HG03045 (cell line): ENCODE measurements around the gene ATP6V0E1.
A peak's percentile ranks its signal among the peaks of the same experiment; 100 is the strongest.
"Not testable (repeated sequence)": the region's sequence is repeated elsewhere in the genome, so short reads cannot be mapped to it uniquely, and the experiment has no call there.

Source experiments
- ATAC-seq: cut with Tn5 transposase; IDR thresholded peaks from one replicate; pipeline ENCODE4 v1.9.1; 2021; ENCODE audit warnings: mild to moderate bottlenecking, moderate library complexity; ENCODE audit not compliant: unreplicated experiment

ATP6V0E1 gene

DNA sequence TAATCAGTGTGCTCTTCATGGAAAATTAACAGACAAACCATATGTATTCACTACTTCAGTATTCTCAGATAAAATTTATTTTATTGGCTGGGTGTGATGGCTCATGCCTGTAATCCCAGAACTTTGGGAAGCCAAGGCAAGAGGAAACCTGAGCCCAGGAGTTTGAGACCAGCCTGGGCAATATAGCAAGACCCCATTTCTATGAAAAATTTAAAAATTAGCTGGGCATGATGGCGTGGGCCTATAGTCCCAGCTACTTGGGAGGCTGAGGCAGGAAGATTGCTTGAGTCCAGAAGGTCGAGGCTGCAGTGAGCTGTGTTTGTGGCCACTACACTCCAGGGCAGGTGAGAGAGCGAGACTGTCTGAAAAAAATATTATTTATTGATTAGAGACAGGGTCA lies 49.2 kb downstream of the ATP6V0E1 start:
- no peak for ATAC-seq

DNA sequence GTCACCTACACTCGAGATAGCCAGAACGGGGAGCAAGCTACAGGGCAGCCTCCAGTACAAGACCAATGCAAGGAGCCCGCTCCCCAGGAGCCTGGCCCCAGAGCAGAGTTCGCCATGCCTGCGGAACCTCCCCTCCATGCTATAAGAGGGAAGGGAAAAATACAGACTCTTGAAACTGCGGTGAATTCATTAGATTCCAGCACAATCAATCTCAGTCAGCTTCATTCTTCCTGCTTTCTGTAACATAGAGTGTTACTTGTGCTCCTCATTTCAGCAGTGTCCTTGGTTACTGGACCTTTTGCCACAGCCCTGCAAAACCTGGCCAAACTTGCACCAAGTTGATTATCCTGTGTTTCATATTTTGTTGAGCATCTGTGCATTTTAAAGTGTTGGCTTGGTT lies 50.4 kb downstream of the ATP6V0E1 start:
- no peak for ATAC-seq

DNA sequence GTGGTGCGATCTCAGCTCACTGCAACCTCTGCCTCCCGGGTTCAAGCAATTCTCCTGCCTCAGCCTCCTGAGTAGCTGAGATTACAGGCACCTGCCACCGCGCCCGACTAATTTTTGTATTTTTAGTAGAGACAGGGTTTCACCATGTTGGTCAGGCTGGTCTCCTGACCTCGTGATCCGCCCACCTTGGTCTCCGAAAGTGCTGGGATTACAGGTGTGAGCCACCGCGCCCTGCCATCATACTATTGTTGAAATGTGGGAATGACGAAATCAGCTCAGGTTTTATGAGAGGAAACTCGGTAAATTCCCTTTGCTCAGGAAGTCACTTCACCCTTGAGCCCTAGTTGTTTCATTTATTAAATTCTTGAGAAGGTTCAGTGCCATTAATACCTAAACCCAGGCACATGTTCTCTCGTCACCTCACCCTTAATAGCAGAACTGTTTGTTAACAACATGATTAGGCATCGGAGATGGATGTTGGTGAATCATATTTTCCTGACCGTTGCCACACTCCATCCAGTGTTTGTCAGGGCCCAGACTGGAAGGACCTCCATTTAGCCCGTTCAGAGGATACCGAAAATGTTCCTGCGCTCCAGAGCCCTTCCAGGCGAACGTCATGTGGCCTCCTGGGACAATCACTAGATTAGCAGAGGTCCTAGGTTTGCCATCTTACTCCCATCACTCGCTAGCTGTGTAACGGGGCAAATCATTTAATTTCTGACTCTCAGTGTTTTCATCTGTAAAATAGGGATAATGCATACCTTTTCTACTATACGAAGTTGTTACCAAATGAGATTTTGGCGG lies 52.5 kb downstream of the ATP6V0E1 start:
- peak; percentile 66 for ATAC-seq

DNA sequence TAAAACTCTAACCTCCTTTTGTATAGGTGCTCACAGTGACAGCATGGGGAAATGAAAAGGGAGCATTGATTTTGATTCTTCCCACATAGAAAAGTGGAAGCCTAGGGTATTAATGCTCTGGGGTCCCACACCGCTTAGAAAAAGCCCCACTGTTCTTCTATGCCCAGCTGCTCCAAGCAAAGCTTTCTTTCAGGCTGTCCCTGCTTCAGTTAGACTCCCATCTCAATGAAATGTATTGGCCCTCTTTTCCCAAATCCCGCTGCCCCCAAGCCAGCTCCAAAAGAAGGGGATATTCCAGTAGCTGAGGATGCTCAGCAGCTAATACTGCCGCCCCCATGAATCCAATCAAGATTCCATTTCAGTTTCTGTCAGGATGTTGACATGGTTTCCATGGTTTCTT lies 55.6 kb downstream of the ATP6V0E1 start:
- no peak for ATAC-seq

DNA sequence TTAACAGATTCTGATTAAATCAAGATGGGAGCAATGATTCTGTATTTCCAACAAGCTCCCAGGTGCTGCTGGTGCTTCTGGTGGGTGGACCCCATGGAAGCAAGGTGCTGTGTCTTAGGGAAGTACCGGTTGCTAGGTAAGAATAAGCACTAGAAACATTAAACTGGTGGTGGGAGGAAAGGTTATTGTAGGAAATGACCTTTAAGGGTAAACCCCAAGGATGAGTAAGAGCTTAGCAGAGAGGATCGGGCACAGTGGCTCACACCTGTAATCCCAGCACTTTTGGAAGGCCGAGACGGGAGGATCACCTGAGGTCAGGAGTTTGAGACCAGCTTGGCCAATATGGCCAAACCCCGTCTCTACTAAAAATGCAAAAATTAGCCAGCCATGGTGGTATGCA lies 56.4 kb downstream of the ATP6V0E1 start:
- no peak for ATAC-seq

DNA sequence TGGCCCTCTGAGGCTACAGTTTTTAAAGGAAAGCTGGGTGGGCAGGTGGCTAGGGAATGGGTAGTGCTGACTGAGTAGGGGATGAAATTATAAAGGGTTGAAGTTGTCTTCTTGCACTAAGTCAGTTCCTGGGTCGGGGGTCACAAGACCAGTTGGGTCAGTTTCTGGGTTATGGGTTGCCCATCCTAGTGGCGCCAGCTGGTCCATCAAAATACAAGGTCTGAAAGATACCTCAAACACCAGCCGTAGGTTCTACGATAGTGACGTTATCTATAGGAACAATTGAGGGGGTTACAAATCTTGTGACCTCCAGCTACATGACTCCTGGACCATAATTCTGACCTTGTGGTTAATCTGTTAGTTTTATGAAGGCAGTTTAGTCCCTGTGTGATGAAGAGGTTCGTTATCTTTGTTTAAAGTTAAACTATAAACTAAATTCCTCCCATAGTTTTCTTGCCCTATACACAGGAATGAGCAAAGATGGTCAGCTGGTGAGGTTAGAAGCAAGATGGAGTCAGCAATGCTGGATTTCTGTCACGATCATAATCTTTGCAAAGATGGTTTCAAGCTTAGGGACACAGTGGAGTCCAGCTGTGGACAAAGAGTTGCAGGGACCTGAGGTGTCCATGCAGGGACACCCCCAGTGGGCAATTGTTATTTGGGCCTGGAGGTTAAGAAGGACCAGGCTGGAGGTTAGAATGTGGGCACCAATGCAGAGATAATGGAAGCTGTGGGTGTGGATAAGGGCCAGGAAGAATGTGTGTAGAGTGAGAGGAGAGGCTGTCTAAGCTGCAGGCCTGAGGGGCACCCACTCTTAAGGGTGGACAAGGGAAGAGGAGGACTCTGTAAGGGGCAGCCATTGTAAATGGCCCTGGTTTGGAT lies 58.6 kb downstream of the ATP6V0E1 start:
- ATAC-seq: no peak

DNA sequence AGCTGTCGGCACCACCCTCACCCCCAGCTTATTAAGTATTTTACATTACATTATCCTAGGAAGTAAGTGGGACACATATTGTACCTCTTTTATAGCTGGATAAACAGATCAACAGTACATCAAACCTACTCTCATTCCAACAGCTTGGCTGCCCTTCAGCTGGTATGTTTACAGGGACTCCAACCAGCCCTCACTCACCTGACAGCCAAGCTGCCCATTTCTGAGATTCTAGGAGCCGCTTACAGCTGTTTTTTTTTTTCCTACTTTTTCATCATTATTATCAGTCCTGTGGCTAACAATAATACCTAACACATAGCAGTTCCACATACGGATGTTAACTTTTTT lies 59.2 kb downstream of the ATP6V0E1 start:
- no peak for ATAC-seq

DNA sequence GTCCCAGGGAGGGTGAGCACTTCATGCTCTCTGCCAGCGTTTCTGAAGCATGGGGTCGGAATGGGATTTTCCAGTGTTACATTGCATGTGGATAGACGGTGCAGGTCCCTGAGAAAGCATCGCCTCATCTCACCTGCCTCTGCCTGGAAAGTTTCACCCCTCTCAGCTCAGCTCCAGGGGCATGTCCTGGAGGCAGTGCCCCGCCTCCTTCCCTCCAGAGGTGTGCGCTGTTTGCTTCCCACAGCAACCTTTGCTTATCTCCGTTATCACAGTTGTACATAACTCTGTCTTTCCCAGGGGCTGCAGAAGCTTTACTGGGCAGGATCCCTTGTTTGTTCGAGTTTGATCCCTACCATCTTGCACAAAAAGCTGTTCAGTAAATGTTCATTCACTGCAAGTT lies 61.9 kb downstream of the ATP6V0E1 start:
- no peak for ATAC-seq

DNA sequence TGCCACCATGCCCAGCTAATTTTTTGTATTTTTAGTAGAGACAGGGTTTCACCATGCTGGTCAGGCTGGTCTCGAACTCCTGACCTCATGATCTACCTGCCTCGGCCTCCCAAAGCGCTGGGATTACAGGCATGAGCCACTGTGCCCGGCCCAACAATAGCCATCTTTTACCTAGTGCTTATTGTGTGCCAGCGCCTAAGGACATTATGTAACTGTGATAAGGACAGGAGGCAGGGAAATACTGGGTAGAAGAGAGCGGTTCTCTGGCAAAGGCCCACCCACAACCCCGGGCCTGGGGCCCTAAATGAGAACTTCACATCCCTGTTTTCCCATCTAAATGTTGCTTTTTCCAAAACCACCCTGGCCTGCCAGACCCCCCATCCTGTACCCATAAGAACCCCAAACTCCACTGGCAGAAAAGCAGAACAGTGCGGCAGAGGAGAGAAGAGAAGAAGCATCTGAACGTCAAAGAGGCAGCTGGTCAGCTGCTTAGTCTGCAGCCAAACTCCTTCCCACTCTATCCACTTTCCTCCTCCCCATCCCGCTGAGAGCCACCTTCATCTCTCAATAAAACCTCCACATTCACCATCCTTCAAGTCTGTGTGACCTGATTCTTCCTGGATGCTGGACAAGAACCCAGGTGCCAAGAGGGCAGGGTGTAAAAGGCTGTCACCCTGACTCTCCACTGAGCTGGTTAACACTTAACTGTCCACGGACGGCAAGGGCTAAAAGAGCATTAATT lies 63.7 kb downstream of the ATP6V0E1 start:
- not testable (repeated sequence) for ATAC-seq

DNA sequence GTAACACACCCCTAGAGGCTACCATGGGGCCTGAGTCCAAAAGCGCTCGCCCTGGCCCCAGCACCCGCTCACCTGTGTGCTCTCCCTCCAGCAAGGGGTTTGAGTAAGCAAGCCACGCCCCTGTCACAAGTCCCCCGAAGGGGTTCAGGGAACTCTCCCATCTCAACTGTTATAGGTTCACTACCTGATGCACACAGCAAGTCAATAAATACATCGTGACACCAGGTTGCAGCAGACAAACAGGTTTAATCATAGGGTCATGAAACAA lies 64.2 kb downstream of the ATP6V0E1 start:
- ATAC-seq: no peak

DNA sequence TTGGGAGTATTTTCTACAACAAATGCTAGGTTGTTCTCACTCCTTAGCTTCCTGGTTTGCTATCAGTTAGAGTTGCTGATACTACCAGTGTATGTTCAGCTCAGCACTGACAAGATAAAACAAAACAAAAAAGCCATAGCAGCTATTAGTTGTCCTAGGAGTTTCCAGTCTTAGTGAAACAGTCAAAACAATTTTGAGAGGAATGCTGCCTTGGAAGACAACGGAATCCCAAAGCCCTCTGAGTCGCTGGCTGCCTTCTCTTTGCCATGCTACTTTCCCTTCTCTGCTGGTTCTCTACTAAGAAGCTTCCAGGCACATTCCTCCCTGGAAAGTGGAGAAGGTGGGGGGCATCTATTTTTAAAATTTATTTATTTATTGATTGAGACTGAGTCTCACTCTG lies 67.2 kb downstream of the ATP6V0E1 start:
- ATAC-seq: no peak

DNA sequence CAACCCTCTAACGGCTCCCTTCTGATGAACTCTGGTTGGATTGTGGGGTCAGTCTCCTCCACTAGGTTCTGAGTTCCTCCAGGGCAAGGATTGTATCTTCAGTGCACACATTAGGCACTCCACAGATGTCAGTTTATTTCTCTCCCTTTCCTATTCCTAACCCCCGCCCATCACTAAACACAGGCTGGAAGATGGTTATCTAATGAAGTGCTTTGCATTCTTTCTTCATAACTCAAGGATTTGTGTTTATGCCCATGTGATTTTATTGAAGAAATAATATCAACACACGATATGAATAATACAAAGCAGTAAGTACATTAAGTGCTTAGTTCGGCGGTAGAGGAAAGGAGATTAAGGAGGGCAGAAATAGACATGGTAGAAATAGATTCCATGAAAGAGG lies 68.2 kb downstream of the ATP6V0E1 start:
- no peak for ATAC-seq

DNA sequence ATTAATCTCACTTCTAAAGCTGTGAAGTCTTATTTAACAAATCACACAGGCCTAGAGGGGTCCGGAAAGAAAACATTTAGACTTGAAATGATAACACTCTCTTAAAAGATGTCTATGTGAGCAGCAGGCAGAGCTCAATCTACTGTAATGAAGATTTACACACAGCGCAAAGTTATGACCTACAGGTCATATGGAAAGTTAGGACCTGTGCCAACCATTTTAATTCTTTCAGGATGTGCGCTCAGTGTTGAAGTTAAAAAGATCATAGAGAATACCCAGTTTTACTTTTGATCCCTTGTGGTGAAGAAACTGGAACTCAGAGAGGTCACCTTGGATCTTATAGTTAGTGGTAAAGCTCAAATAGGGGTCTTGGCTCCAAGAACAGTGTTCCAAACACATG lies 69.5 kb downstream of the ATP6V0E1 start:
- ATAC-seq: no peak

DNA sequence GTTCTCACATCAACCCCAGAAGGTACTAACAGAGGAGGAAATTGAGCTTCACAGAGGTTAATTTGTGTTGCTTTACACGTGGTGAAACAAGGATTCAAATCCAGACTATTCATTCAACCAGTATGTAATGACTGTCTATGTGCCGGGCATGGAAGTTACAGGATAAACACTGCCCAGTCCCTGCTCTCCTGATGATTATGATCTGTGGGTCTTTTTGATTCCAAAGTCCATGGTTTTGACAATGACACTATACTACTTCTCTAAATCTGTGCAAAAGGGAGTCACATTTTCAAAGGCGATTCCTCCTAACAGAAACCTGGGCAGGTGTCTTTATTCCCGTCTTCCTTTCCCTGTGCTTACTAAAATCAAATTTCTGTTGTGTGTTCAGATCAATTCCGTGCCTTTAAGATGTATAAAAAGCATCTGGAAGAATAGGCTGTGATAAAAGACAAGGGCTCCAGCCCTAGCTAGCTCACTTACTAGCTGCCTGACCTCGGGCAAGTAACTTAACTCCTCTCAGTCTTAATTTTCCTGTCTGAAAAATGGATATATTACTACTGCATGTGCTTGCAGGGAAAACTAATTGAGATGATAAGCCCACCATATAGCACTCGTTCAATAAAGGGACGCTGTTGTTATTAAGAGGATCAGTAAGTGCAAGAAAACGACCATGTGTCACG lies 71.6 kb downstream of the ATP6V0E1 start:
- ATAC-seq: no peak

DNA sequence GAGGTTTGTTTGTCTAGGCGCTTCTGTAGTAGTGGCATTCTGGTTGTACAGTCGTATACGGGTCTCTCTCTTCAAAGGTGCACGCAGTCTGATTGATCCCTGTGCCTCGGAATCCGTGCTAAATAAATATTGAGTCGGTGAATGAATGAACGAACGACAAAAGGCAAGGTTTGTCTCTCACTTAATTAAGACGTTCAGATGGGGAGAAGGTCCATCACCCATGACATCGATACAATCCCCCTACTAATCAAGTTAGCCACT lies 72.1 kb downstream of the ATP6V0E1 start:
- no peak for ATAC-seq

DNA sequence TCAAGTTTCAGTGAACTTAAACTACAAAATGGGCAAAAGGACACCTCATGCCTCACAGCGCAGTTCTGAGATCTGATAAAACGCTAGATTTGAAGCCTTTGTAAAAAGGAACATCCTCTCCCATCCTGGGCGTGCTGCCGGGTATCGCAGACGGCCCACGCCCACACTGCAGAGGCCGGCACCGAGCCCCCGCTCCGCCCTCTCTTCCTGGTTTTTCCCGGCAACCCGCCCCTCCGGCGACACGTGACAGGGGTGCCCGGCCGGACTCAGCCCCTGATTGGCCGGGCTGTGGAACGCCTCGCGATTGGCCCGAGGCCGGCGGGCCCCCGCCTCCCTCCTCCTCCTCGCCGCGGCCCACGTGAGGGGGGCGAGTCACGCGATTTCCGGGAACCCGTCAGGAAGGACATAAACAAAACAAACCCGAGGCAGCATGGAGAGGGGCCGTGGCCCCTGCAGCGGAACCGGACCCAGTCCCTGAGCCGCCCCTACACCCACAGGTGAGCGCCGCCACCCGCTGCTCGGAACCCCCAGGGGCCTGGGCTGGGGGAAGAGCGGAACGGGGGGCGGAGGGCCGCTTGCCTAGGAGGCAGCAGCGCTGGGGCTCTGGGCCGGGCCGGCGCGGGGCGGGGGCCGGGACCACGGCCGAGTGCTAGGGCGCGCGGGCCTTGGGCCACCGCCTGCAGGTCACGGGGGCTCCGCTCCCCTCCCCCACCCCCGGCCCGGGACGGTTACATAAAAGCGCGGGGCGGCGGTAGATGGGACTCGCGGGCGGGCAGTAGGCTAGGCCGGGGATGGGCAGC lies 72.6 kb downstream of the ATP6V0E1 start, which contains the start of gene CREBRF:
Gene CREBRF, plus strand, starts transcription at position 370 of the 800 bp plus-strand sequence. CDS start 24,424 bp downstream, outside the sequence.
- peak; percentile 75 for ATAC-seq

DNA sequence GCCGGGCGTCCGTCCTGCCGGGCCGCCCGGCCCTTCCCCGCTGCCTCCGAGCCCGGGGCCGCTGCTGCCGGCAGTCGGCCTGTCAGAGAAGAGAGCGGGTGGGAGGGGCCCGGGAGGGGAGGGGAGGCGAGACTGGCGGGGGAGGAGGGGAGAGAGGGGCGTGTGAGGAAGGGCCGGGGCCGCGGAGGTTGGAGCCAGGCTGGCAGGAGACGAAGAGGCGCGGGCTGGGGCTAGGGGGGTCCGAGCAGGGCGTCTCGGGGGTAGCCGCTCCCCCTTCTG lies 73.2 kb downstream of the ATP6V0E1 start:
- ATAC-seq: peak; percentile 33

DNA sequence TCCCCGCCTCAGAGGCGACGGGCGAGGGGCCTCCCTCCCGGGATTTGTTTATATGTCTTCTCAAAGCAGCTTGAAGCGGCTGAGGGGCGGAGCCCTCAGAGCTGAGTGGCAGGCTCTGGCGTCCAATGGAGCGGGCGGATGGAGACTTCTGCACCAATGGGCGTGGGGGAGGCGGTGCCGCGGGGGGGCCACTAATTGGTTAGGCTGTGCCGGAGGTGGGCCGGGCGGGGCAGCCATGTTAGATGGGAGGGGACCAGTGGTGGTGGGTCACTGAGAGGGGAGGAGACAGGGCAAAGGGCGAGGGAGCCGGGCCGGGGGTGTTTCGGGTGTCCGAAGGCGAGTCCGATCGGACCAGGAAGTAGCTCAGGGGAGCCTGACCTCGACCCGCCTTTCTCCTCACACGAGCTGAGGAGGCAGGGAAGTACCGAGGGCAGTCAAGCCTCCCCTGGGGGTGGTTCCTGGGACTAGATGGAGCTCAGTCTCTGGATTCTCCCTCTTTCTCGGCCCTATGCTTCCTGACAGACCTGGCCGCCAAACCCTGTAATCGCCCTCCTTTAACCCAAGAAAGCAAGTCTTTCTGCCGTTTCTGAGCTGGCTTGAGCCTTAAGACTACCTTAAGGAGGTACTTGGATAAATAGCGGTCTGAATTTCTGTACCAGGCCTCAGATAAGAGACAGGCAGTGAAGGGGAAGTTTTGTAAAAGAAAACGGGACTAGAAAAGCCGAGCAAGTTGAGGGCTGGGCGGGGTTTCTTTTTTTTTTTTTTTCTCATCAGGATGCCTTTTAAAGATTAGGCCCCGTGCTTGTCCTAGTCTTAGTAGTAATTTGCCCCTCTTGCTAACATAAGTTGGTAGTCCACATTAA lies 73.7 kb downstream of the ATP6V0E1 start:
- peak; percentile 80 for ATAC-seq

DNA sequence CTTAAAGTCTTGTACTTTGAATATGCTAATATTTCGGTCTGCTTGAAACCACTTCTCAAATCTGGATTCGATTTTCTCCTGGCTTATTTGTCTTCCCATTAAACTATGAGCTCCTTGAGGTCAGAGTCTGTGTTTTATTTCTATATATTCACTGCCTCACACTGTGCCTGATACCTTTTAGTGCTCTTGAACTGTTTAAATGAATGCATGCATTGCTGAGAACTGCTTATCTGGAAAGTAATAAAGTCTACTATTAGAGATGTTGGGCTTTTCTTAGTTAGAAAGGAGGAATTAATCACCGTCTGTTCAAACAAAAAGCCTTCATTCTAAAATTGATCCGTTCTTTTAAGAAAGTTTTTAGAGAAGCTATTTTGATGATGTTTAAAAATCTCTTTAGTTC lies 78.6 kb downstream of the ATP6V0E1 start:
- ATAC-seq: no peak

DNA sequence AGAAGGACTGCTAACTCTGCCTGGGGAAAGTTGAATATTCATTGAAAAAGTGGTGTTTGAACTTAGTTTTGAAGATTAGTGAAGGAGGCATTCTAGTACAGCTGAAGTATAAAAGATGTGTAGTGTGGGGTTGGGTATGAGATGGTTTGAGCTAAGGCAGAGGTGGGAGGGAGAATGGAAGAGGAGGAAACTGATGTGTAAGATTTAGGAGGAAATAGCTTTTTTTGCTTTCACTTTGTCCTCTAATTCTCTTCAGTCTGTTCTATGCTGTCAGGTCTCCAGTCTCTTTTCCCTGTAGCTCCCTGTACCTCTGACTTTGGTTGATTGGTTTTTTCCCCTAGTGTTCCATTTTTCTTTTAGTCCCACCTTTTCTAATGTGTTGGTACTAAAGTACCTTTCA lies 81.6 kb downstream of the ATP6V0E1 start:
- ATAC-seq: no peak
